Ishikawa (cell line): Measurements from ENCODE around the gene TYR.

Source experiments
- CEBPB ChIP-seq: IDR thresholded peaks from 2 replicates; pipeline ENCODE4 v1.6.1; 2012
- CREB1 ChIP-seq: IDR thresholded peaks from 2 replicates; pipeline ENCODE4 v1.6.1; 2012; ENCODE audit warnings: low read depth
- EGR1 ChIP-seq: IDR thresholded peaks from 2 replicates; pipeline ENCODE4 v1.6.1; 2012
- EP300 ChIP-seq: IDR thresholded peaks from 2 replicates; pipeline ENCODE4 v1.6.1; 2012; ENCODE audit warnings: borderline replicate concordance
- FOXM1 ChIP-seq: IDR thresholded peaks from 2 replicates; pipeline ENCODE4 v1.6.1; 2012; ENCODE audit warnings: low read depth, borderline replicate concordance
- NFIC ChIP-seq: IDR thresholded peaks from 2 replicates; pipeline ENCODE4 v1.6.1; 2012
- RAD21 ChIP-seq: IDR thresholded peaks from 2 replicates; pipeline ENCODE4 v1.6.1; 2012; ENCODE audit warnings: low read depth
- TAF1 ChIP-seq: IDR thresholded peaks from 2 replicates; pipeline ENCODE4 v1.6.1; 2012; ENCODE audit warnings: low read depth, mild to moderate bottlenecking
- TCF12 ChIP-seq: IDR thresholded peaks from 2 replicates; pipeline ENCODE4 v1.6.1; 2012; ENCODE audit warnings: low read depth
- TEAD4 ChIP-seq: IDR thresholded peaks from 2 replicates; pipeline ENCODE4 v1.6.1; 2012
- YY1 ChIP-seq: IDR thresholded peaks from 2 replicates; pipeline ENCODE4 v1.6.1; 2012; ENCODE audit warnings: low read depth
- ZBTB7A ChIP-seq: IDR thresholded peaks from 2 replicates; pipeline ENCODE4 v1.6.1; 2012; ENCODE audit warnings: low read depth
- TF ChIP-seq, protein P1 (sequence below): IDR thresholded peaks from 2 replicates; pipeline ENCODE4 v1.6.1; 2012
- TF ChIP-seq, protein P2 (sequence below): IDR thresholded peaks from 2 replicates; pipeline ENCODE4 v1.6.1; 2012; ENCODE audit warnings: low read depth, mild to moderate bottlenecking
- TF ChIP-seq, protein P3 (sequence below): IDR thresholded peaks from 2 replicates; pipeline ENCODE4 v1.6.1; 2012

Gene TYR

GRCh38 chr11:89279176-89279575, 101.5 kb downstream of the TYR start:
- TF ChIP-seq TEAD4 = no peak

DNA sequence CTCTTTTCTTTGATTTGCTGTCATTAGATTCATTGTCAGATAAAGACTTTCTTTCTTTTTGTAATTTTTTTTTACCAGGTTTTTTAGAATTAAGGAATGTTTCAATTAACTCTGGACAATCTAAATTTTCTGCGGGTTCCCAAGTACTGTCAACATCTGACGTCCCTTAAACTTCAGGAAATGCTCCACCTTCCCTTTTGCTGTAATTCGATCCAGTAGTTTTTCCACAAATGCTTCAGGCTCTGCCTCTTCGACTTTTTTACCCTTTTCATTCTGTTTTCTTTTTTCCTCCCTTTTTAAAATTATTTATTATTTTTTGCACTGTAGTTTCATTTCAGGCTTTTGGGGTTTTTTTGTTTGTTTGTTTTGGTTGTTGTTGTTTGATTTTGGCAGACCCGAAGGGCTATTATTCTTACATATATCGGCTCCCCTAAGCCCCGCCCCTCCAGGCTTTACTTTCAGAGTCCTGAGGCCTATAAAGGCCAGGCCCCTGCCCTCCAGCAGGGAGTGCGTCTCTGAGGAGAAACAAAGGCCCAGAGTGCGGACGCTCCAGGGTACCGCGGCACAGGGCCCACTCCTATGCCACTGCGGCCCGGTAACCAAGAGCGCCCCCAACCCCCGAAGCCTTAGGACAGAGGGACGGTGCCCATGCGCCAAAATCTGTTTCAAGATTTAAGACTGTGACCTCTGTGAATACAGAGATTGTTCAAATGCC, 116.4 kb downstream of the TYR start:
- TF ChIP-seq, protein P1, sequence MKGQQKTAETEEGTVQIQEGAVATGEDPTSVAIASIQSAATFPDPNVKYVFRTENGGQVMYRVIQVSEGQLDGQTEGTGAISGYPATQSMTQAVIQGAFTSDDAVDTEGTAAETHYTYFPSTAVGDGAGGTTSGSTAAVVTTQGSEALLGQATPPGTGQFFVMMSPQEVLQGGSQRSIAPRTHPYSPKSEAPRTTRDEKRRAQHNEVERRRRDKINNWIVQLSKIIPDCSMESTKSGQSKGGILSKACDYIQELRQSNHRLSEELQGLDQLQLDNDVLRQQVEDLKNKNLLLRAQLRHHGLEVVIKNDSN = no peak
- no peak for TF ChIP-seq ZBTB7A
- TF ChIP-seq, protein P2, sequence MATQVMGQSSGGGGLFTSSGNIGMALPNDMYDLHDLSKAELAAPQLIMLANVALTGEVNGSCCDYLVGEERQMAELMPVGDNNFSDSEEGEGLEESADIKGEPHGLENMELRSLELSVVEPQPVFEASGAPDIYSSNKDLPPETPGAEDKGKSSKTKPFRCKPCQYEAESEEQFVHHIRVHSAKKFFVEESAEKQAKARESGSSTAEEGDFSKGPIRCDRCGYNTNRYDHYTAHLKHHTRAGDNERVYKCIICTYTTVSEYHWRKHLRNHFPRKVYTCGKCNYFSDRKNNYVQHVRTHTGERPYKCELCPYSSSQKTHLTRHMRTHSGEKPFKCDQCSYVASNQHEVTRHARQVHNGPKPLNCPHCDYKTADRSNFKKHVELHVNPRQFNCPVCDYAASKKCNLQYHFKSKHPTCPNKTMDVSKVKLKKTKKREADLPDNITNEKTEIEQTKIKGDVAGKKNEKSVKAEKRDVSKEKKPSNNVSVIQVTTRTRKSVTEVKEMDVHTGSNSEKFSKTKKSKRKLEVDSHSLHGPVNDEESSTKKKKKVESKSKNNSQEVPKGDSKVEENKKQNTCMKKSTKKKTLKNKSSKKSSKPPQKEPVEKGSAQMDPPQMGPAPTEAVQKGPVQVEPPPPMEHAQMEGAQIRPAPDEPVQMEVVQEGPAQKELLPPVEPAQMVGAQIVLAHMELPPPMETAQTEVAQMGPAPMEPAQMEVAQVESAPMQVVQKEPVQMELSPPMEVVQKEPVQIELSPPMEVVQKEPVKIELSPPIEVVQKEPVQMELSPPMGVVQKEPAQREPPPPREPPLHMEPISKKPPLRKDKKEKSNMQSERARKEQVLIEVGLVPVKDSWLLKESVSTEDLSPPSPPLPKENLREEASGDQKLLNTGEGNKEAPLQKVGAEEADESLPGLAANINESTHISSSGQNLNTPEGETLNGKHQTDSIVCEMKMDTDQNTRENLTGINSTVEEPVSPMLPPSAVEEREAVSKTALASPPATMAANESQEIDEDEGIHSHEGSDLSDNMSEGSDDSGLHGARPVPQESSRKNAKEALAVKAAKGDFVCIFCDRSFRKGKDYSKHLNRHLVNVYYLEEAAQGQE = no peak
- no peak for TF ChIP-seq FOXM1
- no peak for TF ChIP-seq TAF1
- TF ChIP-seq YY1 = no peak
- no peak for TF ChIP-seq TEAD4
- TF ChIP-seq CEBPB = no peak
- no peak for TF ChIP-seq RAD21
- no peak for TF ChIP-seq NFIC
- TF ChIP-seq CREB1 = no peak
- TF ChIP-seq EGR1 = no peak
- no peak for TF ChIP-seq EP300
- TF ChIP-seq TCF12 = no peak
- TF ChIP-seq, protein P3, sequence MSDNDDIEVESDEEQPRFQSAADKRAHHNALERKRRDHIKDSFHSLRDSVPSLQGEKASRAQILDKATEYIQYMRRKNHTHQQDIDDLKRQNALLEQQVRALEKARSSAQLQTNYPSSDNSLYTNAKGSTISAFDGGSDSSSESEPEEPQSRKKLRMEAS = no peak

GRCh38 chr11:89321401-89321800, 143.7 kb downstream of the TYR start:
- TF ChIP-seq NFIC (no peak), EGR1 (no peak), EP300 (no peak), FOXM1 (no peak), TEAD4 (no peak), YY1 (no peak), ZBTB7A (no peak)
- TF ChIP-seq, protein P3 = no peak

DNA sequence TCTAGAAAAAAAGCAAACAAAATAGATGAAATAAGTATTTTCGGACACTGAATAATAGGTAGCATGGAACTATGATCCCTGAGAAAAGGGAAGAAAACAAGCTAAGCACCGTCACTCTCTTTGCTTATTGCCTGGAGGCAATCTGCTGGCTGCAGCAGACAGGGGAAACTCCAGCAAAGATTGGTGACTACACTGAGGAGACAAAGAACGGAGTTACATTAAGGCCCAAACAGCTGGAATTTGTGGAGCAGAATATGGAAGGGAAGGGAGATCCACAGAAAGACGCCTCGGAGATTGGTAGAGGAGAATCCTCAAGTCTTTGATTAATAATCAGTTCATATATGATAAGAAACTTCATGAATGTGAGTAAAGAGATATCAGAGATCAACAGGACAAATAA, 150.2 kb downstream of the TYR start:
- TF ChIP-seq RAD21 (no peak), YY1 (no peak), ZBTB7A (no peak), TEAD4 (no peak), FOXM1 (no peak)
- TF ChIP-seq, protein P1 = no peak
- TF ChIP-seq, protein P3 = no peak
- TF ChIP-seq, protein P2 = no peak

- peak; percentile 59 for TF ChIP-seq RAD21
Observed at GRCh38 chr11:89333704-89334103, 156.0 kb downstream of the TYR start.

DNA sequence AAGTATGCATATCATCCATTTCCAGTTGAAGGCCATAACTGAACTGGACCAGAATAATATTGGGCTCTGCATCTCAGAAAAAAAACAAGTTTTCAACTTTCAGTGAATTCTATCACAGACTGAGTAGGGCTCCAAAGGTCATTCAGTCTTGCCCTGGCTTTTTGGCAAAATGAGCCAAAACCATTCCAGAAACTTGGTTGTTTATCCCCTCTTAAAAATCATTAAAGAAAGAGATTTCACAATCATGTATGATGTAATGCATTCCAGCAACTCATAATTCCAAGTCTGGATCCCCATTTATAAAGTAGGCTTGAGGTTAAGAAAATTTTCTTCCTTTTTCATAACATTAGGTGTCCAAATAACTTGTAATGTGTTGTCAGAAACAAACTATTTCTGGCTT, 162.8 kb downstream of the TYR start:
- TF ChIP-seq CEBPB = peak; percentile 68
